Stimulated activated CD8-positive, alpha-beta memory T cell treated with anti-CD3 and anti-CD28 coated beads, Interleukin-12 subunit alpha, Interleukin-12 subunit beta, amount 100 ng/mL, for 1 hour (primary cell): ENCODE results near the gene EEF1AKMT4.
"Not testable (repeated sequence)": the region's sequence is repeated elsewhere in the genome, so short reads cannot be mapped to it uniquely, and the experiment has no call there.

ENCODE experiments used
- DNase-seq: peaks from one replicate; pipeline ENCODE4 v3.0.0-alpha.2; 2020; ENCODE audit warnings: low read depth

The EEF1AKMT4 gene

DNA sequence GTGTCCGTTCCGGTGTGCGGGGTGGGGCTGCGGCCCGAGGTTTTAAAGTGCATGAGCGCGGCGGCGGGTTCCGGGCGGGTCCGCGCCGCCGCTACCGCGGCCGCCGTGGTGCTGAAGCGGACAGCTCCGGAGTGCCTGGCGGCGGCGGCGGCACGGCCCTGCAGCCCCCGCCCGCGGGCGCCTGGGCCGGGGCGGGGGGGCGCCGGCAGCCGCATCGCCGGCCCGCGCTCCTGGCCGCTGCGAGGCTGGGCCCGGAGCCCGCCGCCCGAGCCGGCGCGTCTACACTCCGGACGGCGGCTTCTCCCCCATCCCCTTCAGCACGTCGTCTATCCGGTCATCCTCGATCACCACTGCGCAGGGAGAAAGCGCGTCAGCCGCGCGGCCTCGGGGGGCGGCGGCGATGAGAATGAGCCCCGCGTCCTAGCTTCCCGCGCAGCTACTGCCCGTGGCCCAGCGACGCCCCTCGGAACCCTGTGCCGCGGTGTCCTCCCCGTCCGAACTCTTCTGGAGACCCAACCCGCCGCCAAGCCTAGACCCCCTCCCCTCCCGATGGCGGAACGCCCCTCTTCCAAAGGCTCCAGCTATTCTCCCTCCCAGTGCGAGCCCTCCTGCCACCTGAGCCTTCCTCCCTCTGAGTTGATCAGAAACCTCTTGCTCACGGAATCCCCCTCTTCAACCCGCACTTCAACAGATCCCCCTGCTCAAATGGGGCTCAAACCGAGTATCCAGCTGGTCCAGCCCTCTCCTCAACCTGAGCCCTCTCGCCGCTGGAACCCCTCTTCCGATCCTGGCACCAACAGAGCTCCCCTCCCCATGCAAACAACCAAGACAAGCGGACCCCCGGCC, 10.6 kb downstream of the EEF1AKMT4 start:
- DNase-seq, result no peak

DNA sequence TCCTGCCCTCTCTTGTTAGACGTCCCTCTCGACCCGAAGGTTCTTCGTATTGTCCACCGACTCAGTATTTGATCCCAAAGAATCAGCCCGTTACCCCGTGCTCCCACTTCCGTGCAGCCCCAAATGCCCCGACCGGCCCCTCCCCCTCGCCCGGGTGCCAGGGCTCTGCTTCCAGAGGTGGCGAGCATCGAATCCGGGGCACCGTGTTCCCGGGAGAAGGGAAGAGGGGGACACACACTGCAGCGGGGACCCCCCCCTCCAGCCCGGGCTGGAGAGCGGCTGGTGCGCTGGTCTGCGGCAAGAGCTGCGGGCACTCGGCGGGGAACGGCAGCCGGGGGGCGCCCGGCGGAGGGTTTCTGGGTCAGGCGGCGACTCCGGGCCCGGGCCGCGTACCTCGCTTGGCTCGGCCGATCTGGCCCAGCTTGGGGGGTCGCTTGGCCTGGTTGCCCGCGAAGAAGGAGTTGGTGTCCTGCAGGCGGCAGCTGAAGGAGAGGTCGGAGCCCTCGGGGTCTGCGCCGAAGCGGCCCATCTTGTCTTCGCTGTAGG, 11.3 kb downstream of the EEF1AKMT4 start:
- no peak for DNase-seq

DNA sequence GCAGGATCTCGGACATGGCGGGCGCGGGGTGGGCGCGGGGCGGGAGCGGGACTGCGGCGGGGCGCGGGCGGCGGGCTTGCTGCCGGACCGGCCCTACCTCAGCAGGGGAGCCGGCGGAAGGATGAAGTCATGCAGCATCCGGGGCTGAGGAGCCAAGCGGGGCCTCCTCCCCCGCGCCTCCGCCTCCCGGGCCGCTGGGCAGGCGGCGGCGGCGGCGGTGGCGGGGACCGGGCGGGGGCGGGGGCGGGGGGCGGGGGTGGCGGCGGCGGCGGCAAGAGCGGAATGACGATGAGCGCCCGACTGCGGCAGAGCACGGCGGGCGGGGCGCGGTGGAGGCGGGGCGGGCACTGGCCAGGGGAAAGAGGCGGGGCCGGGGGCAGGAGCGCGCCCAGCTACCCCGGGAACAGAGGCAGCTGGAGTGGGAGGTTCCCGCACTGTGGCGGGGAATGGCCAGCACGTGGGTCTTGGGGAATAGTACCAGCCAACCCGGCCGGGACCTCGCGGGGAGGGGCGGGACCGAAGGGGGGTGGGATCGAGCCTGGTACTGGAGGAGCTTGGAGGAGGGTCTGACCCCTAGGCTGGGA, 11.9 kb downstream of the EEF1AKMT4 start, which contains the start of gene CAMK2N2:
CAMK2N2 (minus strand) TSS at position 284 of the 584 bp plus-strand sequence; CDS start at position 16, 268 bp downstream.
- DNase-seq, result peak; percentile 30

GRCh38 chr3:184261854-184262763, 12.6 kb downstream of the EEF1AKMT4 start:
- DNase-seq, result no peak

DNA sequence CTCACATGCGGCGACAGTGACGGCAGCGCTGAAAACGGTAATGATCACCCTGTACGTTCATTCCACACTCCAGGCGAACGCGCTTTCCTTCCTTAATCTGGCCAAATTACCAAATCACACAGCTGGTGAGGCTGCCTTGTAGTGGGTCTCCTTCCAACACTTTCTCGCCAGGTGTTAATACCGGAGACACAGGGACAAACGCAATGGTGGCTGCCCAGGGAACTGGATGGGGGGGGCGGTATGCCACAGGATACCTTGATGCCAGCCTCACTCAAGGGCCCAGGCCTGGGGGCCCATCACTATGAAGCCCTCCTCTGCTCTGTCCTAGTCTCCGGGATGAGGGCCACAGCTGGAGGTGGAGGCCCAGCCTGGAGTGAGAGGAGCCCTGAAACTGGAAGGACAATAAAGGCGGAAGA, 13.3 kb downstream of the EEF1AKMT4 start:
- DNase-seq, result no peak

DNA sequence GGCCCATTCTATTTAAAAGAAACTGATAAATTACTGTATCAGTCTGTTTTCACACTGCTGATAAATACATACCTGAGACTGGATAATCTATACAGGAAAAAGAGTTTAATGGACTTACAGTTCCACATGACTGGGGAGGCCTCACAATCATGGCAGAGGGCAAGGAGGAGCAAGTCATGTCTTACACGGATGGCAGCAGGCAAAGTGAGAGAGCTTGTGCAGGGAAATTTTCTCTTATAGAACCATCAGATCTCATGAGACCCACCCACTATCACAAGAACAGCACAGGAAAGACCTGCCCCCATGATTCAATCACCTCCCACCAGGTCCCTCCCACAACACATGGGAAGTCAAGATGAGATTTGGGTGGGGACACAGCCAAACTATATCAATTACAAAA, 17.8 kb downstream of the EEF1AKMT4 start:
- DNase-seq, result not testable (repeated sequence)

- no peak for DNase-seq
Observed at GRCh38 chr3:184272269-184272668, 22.8 kb downstream of the EEF1AKMT4 start.

DNA sequence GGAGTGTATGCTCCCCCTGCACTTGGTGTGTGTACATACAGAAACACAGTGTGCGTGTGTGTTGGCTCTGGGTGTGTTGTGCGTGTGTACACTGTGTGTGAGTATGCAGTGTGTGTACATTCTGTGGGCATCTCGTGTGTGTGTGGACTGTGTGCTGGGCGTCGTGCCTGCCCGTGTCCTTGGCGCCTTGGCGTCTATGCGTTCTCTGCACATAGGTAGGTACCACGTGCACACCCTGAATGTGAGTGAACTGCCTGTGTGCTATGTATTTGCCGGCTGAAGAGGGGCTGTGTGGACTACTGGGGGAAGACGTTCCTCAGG, 25.9 kb downstream of the EEF1AKMT4 start:
- no peak for DNase-seq

DNA sequence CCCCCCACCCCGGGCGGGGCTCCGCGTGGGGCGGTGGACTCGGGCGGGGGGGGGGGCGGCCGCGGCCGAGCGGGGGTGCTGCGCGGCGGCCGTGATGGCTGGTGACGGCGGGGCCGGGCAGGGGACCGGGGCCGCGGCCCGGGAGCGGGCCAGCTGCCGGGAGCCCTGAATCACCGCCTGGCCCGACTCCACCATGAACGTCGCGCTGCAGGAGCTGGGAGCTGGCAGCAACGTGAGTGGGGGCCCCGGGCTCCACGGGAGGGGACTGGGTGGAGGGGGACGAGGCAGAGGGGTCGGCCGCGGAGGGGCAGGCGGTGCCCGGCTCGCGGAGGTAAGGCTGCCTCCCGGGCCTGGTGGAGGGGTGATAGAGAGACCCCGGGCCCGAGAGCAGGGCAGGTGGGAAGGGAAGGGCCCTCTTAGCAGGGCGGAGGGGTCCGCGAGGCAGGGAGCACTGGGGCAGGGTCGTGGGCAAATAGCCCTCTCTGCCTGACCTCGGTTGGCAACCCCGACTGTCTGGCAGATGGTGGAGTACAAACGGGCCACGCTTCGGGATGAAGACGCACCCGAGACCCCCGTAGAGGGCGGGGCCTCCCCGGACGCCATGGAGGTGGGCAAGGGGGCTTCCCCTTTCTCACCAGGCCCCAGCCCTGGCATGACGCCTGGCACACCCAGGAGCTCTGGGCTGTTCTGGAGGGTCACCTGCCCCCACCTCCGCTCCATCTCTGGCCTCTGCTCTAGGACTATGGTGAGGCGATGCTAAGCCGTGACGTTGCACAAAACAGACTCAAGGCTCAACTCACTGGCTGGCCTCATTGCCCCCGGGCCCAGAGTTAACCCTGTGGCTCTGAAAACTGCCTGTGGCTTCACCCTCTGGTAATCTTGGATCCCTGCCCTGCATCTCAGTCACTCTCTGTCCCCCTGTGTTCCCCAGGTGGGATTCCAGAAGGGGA, 26.8 kb downstream of the EEF1AKMT4 start, which contains the start of gene ECE2:
ECE2 (plus strand) TSS at position 62 of the 950 bp plus-strand sequence; CDS start at position 194, 132 bp downstream.
- no peak for DNase-seq

GRCh38 chr3:184277366-184277765, 27.9 kb downstream of the EEF1AKMT4 start:
- DNase-seq, result no peak

GRCh38 chr3:184282941-184283340, 33.5 kb downstream of the EEF1AKMT4 start:
- no peak for DNase-seq

- DNase-seq, result no peak
Observed at GRCh38 chr3:184283681-184284080, 34.2 kb downstream of the EEF1AKMT4 start.

DNA sequence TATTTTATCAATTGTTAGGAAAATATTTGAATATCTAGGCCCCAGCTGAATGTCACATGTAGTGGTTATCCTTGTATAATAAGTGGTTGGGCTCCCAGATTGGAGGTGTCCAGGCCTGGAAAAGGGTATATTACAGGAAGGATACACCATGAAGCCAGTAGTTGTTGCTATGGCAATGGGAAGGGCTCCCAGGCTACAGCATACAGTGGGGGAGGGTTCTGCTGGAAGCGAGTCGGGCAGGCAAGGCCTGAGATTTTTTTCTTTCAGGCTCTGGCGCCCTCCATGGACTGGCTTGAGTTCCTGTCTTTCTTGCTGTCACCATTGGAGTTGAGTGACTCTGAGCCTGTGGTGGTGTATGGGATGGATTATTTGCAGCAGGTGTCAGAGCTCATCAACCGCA, 35.2 kb downstream of the EEF1AKMT4 start:
- no peak for DNase-seq

DNA sequence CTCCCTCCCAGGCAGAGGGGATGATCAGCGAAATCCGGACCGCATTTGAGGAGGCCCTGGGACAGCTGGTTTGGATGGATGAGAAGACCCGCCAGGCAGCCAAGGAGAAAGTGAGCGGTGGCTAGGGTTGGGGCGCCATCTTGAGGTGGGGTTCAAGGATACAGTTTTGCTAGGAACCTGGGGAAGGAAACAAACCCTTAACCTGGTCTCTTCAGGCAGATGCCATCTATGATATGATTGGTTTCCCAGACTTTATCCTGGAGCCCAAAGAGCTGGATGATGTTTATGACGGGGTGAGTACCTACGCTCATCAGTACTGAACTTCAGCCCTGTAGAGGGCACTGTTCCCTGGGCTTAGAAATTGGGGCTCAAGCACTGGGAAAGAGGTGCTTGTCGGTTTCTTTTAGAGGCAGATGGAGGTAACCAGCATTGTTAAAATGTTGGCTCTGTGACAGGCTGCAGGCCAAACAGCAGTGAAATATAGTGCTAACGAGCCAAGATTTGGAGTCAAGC, 40.0 kb downstream of the EEF1AKMT4 start:
- peak; percentile 33 for DNase-seq

DNA sequence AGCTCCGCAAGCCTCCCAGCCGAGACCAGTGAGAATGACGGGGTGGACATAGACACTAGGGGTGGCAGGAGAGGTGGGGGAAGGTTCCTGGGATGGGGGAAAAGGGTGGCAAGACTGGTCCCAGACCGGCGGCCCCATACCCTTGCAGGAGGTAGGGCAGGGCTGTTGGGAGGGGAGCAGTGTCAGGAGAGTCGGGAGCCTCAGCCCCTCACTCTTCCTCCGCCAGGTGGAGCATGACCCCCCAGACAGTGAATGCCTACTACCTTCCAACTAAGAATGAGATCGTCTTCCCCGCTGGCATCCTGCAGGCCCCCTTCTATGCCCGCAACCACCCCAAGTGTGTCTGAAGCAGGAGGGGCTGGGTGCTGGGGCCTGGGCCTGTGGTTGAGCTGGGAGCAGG, 40.9 kb downstream of the EEF1AKMT4 start:
- DNase-seq, result no peak

DNA sequence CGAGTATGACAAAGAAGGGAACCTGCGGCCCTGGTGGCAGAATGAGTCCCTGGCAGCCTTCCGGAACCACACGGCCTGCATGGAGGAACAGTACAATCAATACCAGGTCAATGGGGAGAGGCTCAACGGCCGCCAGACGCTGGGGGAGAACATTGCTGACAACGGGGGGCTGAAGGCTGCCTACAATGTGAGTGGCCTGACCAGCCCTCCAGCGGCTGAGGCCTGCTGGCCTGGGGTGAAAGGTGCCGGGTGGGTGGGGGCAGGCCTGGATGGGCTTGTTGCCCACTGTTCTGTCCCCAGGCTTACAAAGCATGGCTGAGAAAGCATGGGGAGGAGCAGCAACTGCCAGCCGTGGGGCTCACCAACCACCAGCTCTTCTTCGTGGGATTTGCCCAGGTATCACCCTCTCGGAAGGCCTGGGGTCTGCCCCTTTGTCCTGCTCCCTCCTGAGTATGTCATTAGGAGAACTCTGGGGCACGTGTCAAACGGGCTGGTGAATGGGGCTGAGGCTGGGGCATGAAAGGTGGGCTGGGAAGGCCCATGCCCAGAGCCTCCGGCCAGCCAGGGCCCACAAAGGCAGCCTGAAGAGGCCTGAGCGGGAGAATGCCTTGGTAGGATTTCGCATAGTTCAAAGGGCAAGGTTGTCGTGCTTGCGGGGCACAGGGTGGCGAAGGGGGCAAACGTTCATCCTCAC, 41.7 kb downstream of the EEF1AKMT4 start:
- no peak for DNase-seq

- DNase-seq, result no peak
Observed at GRCh38 chr3:184291738-184292445, 42.4 kb downstream of the EEF1AKMT4 start.

DNA sequence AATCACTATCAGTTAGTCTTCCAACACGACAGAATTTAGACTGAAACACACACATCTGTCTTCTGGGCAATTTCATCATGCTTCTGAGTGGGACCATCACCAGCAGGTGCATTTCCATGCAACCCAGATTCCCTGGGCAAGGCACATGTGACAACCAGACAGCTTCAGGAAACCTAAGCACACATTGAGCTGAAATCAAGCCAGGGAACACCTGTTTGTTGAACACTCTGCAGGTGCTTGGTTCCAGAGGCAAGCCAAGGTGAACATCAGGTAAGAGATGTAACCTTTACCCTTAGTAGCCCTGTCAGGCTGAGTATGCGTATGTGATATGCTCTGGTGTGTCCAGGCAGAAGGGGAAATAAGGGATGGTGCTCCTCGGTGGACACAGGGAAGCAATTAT, 46.3 kb downstream of the EEF1AKMT4 start:
- no peak for DNase-seq

DNA sequence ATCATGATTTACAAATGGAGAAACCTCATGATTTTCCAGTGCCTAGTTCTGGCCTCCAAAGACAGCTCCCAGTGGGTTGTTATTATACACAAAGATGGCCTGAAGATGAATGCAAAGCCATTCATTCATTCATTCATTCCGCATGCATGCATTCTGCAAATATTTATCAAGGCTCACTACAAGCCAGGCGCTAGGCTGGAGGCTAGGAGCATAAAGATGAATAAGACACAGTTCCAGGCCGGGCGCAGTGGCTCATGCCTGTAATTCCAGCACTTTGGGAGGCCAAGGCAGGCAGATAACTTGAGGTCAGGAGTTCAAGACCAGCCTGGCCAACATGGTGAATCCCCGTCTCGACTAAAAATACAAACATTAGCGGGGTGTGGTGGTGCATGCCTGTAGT, 47.1 kb downstream of the EEF1AKMT4 start:
- no peak for DNase-seq
